GM18499 (cell line): Measurements from ENCODE around the gene TMEM200A.

Experiments used
- ATAC-seq: cut with Tn5 transposase; IDR thresholded peaks from one replicate; pipeline ENCODE4 v1.9.1; 2021; ENCODE audit warnings: moderate number of reproducible peaks; ENCODE audit not compliant: insufficient read depth, unreplicated experiment

TMEM200A gene

DNA sequence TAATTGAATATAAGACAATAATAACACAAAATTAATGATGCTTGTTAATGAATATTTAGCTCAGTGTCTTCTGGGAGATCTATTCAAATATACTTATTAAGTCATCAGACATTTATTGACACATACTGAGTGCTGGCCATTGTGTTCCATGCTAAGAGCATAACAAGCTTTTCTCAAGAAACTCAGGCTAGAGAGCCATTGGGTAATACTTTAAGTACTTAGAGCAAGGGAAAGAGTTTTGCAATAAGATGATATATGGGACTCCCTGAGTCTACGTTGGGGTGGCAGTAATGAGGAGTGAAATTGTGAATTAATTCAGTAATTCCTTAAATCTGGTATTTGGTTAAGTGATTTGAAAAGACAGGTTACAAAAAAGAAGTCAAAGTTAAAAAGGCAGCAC, 11.1 kb downstream of the TMEM200A start:
- ATAC-seq, result no peak

DNA sequence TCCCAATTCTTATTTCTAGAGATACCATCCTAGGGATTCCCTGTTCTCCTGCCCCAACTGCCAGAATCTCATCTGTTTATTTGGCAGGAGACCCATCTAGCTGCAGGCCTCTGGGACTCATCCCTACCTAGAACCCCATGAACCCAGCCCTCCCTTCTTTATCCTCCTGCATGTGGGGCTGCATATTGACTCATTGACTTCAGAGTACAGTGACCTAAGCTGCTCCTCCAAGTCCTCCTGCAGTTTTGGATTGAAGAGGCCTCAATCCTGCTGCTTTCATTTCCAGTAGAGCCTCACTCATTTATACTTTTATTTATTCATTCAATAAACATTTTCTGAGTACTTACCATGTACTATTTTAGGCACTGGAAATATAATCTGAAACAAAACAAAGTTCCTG, 11.6 kb downstream of the TMEM200A start:
- no peak for ATAC-seq

DNA sequence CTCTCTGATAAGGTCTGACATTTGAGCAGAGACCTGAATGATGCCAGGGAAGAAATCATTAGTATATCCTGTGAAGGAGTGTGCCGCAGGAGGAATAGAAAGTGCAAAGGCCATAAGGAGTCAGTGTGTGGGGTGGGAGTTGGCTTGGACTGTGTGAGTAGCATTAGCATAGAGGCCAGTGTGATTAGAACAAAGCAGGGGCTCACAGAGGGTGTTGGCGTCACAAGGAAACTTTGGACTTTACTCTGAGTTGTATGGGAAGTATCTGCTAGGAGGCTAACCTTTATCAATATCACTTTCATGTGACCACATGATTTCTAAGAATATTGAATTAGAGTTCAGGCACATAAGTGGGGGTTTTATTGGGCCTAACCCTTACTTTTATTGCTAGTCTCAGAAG, 12.1 kb downstream of the TMEM200A start:
- no peak for ATAC-seq

DNA sequence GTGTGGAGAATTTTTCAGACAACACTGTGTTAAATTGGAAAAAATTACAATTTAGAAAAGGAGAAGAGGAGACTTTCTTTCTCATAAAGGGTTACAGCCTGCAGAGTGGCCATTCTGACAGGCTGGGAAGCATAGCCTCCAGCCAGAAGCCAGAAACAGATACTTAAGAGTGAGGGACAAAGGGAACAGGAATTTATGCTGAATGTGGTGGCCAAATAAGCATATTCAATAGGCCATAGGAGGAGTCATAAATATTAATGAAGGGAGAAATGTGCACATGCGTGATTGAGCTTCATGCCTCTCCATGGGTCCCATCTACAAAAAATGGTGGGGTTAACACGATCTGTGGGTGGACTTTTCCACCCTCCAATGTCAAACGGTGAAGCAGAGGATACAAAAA, 13.4 kb downstream of the TMEM200A start:
- no peak for ATAC-seq

DNA sequence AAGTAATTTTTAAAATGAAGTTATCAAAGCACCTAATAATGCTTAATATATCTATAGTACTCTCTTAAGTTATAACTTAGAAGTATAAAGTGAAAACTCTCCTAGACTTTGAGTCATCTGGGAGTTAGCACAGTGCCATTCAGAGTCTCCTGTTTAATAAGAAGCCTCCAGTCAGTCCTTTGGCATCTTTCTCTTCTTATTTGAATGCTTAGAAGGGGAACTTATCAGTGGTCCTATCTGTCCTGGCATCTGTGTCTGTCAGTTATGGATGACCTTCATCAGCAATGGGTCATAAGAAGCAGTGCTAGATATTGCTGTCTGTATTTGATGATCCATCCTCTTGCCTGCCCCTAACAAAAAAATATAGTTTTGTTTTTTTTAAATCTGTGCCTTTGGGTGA, 15.2 kb downstream of the TMEM200A start:
- ATAC-seq, result no peak

DNA sequence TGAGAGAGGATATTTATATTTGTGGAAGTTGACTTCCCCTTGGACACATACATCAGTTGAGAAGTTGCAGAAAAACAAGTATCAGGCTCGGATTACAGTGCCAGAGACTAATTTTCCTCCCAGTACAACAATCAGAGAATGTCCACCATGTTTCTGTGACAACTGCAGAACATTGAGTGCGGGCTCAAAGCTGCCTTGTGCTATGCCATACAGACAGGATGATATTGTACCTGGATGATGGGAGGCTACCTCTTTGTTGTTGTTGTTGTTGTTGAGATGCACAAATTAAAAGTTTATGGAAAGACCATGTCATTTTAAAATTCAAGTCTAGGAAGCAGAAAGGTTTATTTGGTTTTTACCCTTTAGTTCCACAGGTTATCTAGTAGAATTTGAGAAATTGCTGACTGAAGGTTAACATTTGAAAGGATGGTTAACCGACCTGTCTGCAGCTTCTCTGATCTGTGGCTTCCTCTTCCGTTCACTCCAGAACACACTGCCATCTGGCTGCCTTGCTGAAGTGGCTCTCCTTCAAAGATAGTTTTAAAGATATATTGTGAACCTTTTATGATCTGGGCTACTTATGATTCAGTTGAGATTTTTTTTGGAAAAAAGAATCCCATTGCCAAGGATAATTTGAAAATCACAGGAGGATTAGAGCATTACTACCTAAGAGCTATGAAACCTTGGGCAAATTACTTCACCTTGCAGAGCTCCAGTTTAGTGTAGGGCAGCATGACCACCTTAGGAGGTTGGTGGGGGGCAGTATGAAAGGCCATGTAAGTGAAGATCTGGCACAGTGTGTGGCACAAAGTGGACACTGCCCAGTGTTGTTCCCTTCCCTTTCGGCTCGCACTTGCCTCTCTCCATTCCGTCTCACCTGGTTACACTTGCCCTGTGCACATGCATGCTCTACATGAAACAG, 15.9 kb downstream of the TMEM200A start:
- no peak for ATAC-seq

DNA sequence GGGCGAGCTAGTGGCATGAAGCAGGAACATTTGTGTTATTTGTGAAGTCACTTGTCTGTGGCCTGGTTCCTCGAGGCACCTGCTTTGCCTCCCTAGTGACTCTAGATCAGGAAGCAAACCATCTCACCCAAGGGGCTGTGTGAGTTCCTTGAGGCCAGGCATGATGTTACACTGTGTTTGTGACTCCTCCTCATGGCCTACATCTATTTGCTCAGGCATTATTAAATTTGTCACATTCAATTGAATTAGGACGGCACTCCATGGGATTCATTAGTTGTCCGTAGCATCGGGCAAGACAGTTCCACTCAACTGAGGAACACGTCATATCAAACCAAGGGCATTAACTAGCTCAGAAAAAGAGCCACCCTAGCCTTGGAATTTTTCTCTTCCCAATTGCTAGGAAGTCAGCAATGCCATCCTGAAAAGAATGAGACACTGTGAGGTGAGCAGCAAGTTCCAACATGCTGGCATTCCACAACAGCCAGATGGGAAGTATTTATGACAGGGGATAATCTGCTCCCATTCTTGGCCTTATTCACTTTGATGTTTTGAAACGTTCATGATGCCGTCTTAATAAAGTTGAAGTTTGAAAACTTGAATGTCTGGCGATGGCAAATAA, 17.2 kb downstream of the TMEM200A start:
- no peak for ATAC-seq

DNA sequence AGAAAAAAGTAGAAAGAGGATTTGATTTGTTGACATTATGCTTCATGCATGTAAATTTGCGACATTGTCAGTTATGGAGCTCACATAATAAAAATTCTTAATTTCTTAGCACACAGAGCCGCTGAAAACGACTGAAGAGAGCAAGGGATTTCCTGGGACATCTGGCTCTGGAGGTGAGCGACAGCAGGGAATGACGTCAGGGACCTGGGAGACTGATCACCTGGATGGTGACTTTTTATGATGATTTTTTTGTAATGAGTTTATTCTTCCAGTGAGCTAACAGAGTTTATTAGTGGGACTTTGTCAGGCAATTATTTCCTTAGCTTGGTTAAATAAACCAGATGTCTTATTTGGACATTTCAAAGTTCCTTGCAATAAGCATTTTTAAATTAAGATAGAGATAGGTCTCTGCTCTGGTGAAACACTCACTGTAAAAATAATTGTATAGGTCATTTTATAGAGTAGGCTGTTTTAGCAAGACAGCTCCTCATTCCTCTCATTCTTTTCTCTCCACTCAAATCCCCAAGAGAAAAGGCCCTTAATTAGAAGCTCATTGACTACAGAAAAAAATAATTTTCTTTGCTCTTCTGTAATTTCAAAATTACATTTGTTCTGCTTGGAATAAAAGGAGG, 19.4 kb downstream of the TMEM200A start:
- ATAC-seq, result no peak

- ATAC-seq, result no peak
Observed at GRCh38 chr6:130389142-130389541, 23.3 kb downstream of the TMEM200A start.

- no peak for ATAC-seq
Observed at GRCh38 chr6:130390890-130391289, 25.1 kb downstream of the TMEM200A start.

GRCh38 chr6:130393306-130393705, 27.5 kb downstream of the TMEM200A start:
- no peak for ATAC-seq

GRCh38 chr6:130394246-130394645, 28.4 kb downstream of the TMEM200A start:
- ATAC-seq, result no peak

DNA sequence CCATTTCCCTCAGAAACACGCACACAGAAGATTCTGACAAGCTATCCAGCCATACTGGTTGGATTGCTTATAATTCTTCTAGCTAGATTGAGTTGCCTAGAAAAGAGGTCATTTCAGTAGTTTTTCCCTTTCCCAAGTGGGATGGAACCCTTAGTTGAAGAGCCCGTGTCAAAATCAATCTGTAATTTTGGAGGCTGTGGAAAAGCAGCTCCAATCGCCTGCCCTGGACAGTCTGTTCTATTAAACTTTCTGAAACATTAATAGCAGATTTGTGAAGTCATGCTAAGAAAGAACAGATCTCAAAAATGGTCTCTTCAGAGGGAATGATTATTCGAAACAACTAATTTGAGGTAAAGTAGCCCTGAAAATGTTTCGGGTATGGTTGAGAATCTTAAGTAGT, 29.3 kb downstream of the TMEM200A start:
- ATAC-seq, result no peak

GRCh38 chr6:130396722-130397121, 30.9 kb downstream of the TMEM200A start:
- no peak for ATAC-seq

DNA sequence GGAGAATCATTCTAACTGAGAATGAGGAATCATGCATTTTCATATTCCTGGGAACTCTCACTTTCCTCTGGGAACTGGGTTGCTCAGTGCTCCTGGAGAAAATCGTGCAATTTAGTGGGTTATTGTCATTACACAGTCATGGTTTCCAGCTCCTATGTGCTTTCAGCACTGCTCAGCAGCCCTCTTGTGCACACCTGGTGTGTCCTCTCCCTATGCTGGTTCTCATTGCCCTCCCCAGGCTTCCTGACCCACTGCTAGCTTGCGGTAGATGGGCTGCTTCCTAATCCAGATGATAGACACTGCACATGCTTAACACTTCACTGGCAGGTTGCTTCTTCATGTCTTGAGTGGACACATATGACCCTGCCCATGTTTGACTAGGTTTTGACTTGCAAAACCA, 39.7 kb downstream of the TMEM200A start:
- ATAC-seq, result no peak

DNA sequence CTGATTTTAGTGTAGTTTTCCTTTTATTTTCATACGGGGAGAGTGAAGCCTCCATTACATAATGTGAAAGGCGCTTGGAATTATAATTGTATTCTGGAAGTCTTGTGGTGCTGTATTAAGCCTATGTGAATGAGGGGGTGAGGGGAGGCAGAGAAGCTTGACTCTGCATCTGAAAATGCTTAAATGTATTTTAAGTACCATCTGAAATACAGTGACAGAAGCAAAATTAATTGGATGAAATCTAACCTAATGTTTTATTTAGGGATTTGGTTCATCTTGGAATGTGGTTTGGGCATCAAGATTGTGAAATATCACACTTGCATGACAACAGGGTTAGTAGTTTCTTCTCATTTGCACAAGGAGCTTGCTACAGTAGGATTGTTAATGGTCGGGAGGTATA, 41.2 kb downstream of the TMEM200A start:
- no peak for ATAC-seq

GRCh38 chr6:130409418-130410100, 43.7 kb downstream of the TMEM200A start:
- no peak for ATAC-seq

DNA sequence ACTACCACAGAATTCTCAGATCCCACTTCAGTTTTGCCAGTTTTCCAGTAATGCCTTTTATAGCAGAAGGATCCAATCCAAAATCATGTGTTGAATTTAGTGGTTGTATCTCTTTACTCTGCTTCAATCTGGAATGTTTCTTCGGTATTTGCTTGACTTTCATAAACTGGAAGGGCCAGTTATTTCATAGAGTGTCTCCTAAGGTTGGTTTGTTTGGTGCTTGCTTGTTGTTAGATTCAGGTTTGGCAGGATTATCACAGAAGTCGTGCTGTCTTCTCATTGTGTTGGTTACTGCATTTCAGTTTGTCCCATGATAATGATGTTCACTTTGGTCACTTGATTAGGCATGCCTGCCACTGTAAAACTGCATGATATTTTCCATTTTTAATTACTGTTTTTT, 45.7 kb downstream of the TMEM200A start:
- ATAC-seq, result no peak

DNA sequence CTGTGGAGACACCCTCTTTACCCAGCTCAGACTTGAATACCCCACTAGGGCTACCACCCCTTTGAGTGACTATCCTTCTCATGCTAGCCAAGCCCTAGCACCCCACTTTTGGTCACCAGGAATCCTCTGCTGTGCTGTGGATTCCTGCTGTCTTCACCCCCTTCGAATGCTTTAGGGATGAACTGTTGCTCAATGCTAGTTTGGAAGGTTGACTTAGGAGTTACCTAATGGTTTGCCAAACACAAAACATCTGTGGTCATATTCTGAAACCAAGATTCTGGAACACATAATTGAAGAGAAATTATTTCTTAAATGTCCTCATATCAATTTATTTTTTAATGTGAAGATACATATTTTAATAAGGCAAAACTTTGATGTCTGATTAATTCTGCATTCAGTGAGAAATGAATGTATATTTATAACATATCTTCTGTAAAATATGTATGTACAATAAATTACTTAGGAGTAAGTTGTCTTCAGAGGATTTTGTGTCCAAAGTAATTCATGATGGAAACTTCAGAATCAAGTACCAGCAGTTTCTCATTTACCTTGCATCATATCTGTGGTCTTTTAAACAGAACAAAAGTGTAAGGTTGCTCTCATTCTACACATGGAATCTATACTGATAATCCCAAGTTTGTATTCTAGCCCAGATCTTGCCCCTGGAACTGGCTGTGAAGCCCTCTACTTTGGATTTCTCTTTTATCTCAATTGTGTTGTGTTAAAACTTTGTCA, 46.9 kb downstream of the TMEM200A start:
- ATAC-seq, result no peak

- no peak for ATAC-seq
Observed at GRCh38 chr6:130417951-130418350, 52.1 kb downstream of the TMEM200A start.
